Natural killer cell (primary cell): ENCODE results near the gene SYT2. TPM values are rescaled to one million over a fixed set of nuclear protein-coding genes. Genes with fewer than 3 reads are reported as not detected.

Source experiments
- ATAC-seq, 3 donors: fragments of 150-1000 bp in 2 of 3; fragments of 200-7000 bp in 1 of 3; cut with Tn5 transposase; 1 replicate in 1 of 3; 2 replicates in 2 of 3; pipeline ENCODE4 v1.10.0; 2021; ENCODE audit warnings: mild to moderate bottlenecking in 2 of 3, moderate library complexity in 2 of 3
- DNase-seq, 2 donors: peaks; one replicate each; pipeline versions ENCODE4 v3.0.0 to v3.0.0-alpha.2; 2013 to 2021; ENCODE audit warnings: mixed read lengths in 1 of 2
- H3K27ac ChIP-seq: one replicate; pipeline ENCODE4 v1.5.1; 2013; ENCODE audit warnings: mild to moderate bottlenecking, low read length
- H3K27me3 ChIP-seq: one replicate; pipeline ENCODE4 v1.6.1; 2013; ENCODE audit warnings: low read length; ENCODE audit not compliant: control insufficient read depth, insufficient read depth
- H3K36me3 ChIP-seq: one replicate; pipeline ENCODE4 v1.6.1; 2013; ENCODE audit warnings: low read length; ENCODE audit not compliant: control insufficient read depth, insufficient read depth
- H3K4me1 ChIP-seq: one replicate; pipeline ENCODE4 v1.6.1; 2013; ENCODE audit warnings: low read length; ENCODE audit not compliant: control insufficient read depth, insufficient read depth
- H3K4me3 ChIP-seq: one replicate; pipeline ENCODE4 v1.5.1; 2013; ENCODE audit warnings: low read length
- H3K9me3 ChIP-seq: one replicate; pipeline ENCODE4 v1.6.1; 2013; ENCODE audit warnings: low read length; ENCODE audit not compliant: control insufficient read depth, insufficient read depth
- H3K27ac Mint-ChIP-seq, 2 donors: one replicate each; pipeline ENCODE4 v1.8.0; 2022; ENCODE audit warnings: mild to moderate bottlenecking in 2 of 2, mixed read lengths in 2 of 2, moderate library complexity in 1 of 2
- H3K27me3 Mint-ChIP-seq, 2 donors: one replicate each; pipeline ENCODE4 v1.8.0; 2022; ENCODE audit warnings: low read depth in 2 of 2, mixed read lengths in 2 of 2
- H3K36me3 Mint-ChIP-seq: one replicate; pipeline ENCODE4 v1.8.0; 2022; ENCODE audit warnings: mixed read lengths
- H3K4me1 Mint-ChIP-seq, 2 donors: one replicate each; pipeline ENCODE4 v1.8.0; 2022; ENCODE audit warnings: mixed read lengths in 2 of 2
- H3K4me3 Mint-ChIP-seq: one replicate; pipeline ENCODE4 v1.8.0; 2022; ENCODE audit warnings: mild to moderate bottlenecking, moderate library complexity, mixed read lengths
- H3K9me3 Mint-ChIP-seq, 2 donors: one replicate each; pipeline ENCODE4 v1.8.0; 2022; ENCODE audit warnings: mixed read lengths in 2 of 2
- WGBS: methylation state at CpG from one replicate; pipeline ENCODE4 v1.1.7; 2013; ENCODE audit warnings: missing lambda C conversion rate; ENCODE audit not compliant: insufficient coverage; 5-methylcytosine and 5-hydroxymethylcytosine counted together
- intact Hi-C: fragments of 100-400 bp; cut with micrococcal nuclease; formaldehyde crosslinking; loops from one replicate; pipeline ENCODE4 v1.14.2; 2022
- total RNA-seq, 4 donors: library from RNA; stranded (reverse); fragments of 120-200 nt in 1 of 4; gene quantifications; one replicate each; pipeline versions ENCODE4 v1.2.3 to v1.2.4, GENCODE V29; 2013 to 2022
- TF ChIP-seq, protein P1 (sequence below): fragments of 200-600 bp; IDR thresholded peaks from one replicate; pipeline ENCODE4 v1.8.0; 2022; ENCODE audit warnings: antibody characterized with exemption

The SYT2 gene
- total RNA-seq, 3 donors from 2014 or later (not counting 1 experiment from before 2014, with no cell fraction given), result not detected

GRCh38 chr1:202568826-202569225, 141.4 kb downstream of the SYT2 start:
- no peak overlapping the region for H3K27ac Mint-ChIP-seq
- Histone ChIP-seq H3K4me1 (peaks cover 11% of the 10 kb centered on the region), H3K9me3 (no peaks in the 10 kb centered on the region), H3K36me3 (peaks cover 3% of the 10 kb centered on the region), H3K27me3 (no peaks in the 10 kb centered on the region), H3K4me3 (no peak overlapping the region), H3K27ac (no peak overlapping the region)
- intact Hi-C loops, result no loop called here
- H3K36me3 Mint-ChIP-seq, result peaks cover 11% of the 10 kb centered on the region
- WGBS, result 95% methylated on average over 4 of the region's 4 CpGs
- no peaks in the 10 kb centered on the region for H3K27me3 Mint-ChIP-seq
- H3K4me1 Mint-ChIP-seq, result peaks cover 22 to 24% of the 10 kb centered on the region in 2 donors
- DNase-seq, result no peak
- H3K9me3 Mint-ChIP-seq, result no peaks in the 10 kb centered on the region
- ATAC-seq, result peak in 1 of 3 donors; percentile 30
- TF ChIP-seq, protein P1, sequence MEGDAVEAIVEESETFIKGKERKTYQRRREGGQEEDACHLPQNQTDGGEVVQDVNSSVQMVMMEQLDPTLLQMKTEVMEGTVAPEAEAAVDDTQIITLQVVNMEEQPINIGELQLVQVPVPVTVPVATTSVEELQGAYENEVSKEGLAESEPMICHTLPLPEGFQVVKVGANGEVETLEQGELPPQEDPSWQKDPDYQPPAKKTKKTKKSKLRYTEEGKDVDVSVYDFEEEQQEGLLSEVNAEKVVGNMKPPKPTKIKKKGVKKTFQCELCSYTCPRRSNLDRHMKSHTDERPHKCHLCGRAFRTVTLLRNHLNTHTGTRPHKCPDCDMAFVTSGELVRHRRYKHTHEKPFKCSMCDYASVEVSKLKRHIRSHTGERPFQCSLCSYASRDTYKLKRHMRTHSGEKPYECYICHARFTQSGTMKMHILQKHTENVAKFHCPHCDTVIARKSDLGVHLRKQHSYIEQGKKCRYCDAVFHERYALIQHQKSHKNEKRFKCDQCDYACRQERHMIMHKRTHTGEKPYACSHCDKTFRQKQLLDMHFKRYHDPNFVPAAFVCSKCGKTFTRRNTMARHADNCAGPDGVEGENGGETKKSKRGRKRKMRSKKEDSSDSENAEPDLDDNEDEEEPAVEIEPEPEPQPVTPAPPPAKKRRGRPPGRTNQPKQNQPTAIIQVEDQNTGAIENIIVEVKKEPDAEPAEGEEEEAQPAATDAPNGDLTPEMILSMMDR, result no peak
- no peak overlapping the region for H3K4me3 Mint-ChIP-seq

GRCh38 chr1:202568410-202568809, 141.8 kb downstream of the SYT2 start:
- H3K36me3 ChIP-seq, result peaks cover 3% of the 10 kb centered on the region
- no peak for ATAC-seq
- H3K9me3 ChIP-seq, result no peaks in the 10 kb centered on the region
- H3K27ac ChIP-seq, result no peak overlapping the region
- no peak overlapping the region for H3K4me3 ChIP-seq
- H3K4me1 ChIP-seq, result peaks cover 11% of the 10 kb centered on the region
- no peaks in the 10 kb centered on the region for H3K27me3 ChIP-seq
- H3K27ac Mint-ChIP-seq, result no peak overlapping the region
- H3K4me1 Mint-ChIP-seq, result peaks cover 22 to 24% of the 10 kb centered on the region in 2 donors
- H3K27me3 Mint-ChIP-seq, result no peaks in the 10 kb centered on the region
- intact Hi-C loops, result no loop called here
- DNase-seq, result no peak
- H3K9me3 Mint-ChIP-seq, result no peaks in the 10 kb centered on the region
- peaks cover 11% of the 10 kb centered on the region for H3K36me3 Mint-ChIP-seq
- no peak overlapping the region for H3K4me3 Mint-ChIP-seq
- 100% methylated on average over 2 of the region's 2 CpGs for WGBS
- TF ChIP-seq, protein P1, result no peak

- no peak overlapping the region for H3K4me3 ChIP-seq
- Mint-ChIP-seq H3K9me3 (no peaks in the 10 kb centered on the region), H3K27ac (peak overlapping the region in 1 of 2 donors; percentile 35), H3K4me3 (no peak overlapping the region), H3K4me1 (peaks cover 22 to 24% of the 10 kb centered on the region in 2 donors), H3K27me3 (no peaks in the 10 kb centered on the region), H3K36me3 (peaks cover 11% of the 10 kb centered on the region)
- WGBS, result 98% methylated on average over 4 of the region's 4 CpGs
- DNase-seq (no peak), ATAC-seq (no peak)
- H3K9me3 ChIP-seq, result no peaks in the 10 kb centered on the region
- no peak overlapping the region for H3K27ac ChIP-seq
- H3K4me1 ChIP-seq, result peaks cover 11% of the 10 kb centered on the region
- H3K36me3 ChIP-seq, result peaks cover 3% of the 10 kb centered on the region
- TF ChIP-seq, protein P1, result no peak
- intact Hi-C loops, result no loop called here
- H3K27me3 ChIP-seq, result no peaks in the 10 kb centered on the region
These were observed 142.5 kb downstream of the SYT2 start for GRCh38 chr1:202567738-202568137.
